Cardiac septum (tissue), 1 donor: ENCODE results near the gene MZT2B. TPM values are rescaled to one million over a fixed set of nuclear protein-coding genes. Genes with fewer than 3 reads are reported as not detected.
"Not testable (repeated sequence)": the region's sequence is repeated elsewhere in the genome, so short reads cannot be mapped to it uniquely, and the experiment has no call there.

Experiments
- DNase-seq: peaks from one replicate; pipeline ENCODE4 v3.0.0-alpha.2; 2020; ENCODE audit warnings: low spot score
- intact Hi-C: fragments of 100-400 bp; cut with DNase I; formaldehyde crosslinking; loops from one replicate; pipeline ENCODE4 v1.14.0; 2022
- total RNA-seq: library from RNA; stranded (reverse); fragmentation: NEBNext Ultra II Directional; extraction: Animal tissue kit (Norgen Biotek cat#: 25700); gene quantifications from one replicate; pipeline ENCODE4 v1.2.1, GENCODE V29; 2021
- donor health status: DM: no; HTN: no; CAD: no.

Gene MZT2B
- total RNA-seq, 1 donor from 2014 or later, result 253 TPM

- intact Hi-C loops, DNase-seq: not testable (repeated sequence)
Measured at GRCh38 chr2:130166611-130167010, 15.5 kb upstream of the MZT2B start.

DNA sequence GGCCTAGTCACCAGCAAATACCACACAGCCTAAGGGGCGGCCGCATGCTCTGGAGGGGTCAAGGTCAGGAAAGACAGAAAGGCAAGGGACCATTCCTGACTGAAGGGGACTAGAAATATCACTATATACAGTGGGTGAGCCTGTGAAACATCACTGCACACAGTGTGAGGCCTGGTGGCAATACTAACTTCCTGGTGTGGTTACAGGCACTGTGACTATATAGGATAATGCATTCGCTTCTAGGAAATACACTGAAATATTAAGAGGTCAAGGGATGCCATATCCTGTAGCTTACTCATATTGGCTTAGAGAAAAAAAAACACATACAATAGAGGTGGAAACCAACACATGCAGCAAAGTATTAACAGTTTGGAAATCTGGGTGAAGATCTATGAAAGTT is 12.9 kb upstream of the MZT2B start:
- DNase-seq, intact Hi-C loops: not testable (repeated sequence)

DNA sequence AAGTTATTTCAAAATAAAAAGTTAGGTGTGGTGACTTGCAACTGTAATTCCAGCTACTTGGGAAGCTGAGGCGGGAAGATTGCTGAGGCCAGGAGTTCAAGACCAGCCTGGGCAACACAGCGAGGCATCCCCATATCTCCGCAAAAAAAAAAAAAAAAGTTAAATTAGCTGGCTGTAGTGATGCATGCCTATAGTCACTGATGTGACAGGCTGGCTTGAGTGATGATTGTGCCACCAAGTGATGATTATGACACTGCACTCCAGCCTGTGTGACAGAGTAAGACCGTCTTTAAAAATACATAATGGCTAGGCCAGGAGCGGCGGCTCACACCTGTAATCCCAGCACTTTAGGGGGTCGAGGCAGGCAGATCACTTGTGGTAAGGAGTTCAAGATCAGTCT is 12.2 kb upstream of the MZT2B start:
- intact Hi-C loops, result no loop called here
- DNase-seq, result no peak

DNA sequence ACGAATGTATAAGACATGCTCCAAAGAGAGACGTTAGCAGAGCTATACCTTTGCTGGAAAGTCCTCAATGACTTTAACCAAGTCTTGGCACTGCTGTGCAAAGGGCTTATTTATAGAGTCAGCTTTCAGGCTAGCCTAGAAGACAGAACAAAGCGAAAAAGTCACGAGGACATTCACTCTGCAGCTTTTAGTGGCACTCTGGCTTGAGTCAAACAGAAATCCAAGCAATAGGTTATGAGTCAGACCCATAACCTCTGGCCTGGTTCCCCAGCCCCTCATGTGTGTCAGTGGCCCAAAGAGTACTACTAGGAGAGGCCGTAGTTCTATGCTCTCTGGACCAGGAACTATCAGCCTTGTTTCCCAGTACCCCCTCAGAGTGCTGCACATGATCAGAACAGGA is 7.2 kb upstream of the MZT2B start:
- intact Hi-C loops, DNase-seq: not testable (repeated sequence)

- DNase-seq, result not testable (repeated sequence)
- intact Hi-C loops, result loop anchor here (10.0 kb wide), 1 partner anchor 306 kb away; no protein-coding TSS in a partner anchor
Measured at GRCh38 chr2:130180404-130181324, 1.4 kb upstream of the MZT2B start.

DNA sequence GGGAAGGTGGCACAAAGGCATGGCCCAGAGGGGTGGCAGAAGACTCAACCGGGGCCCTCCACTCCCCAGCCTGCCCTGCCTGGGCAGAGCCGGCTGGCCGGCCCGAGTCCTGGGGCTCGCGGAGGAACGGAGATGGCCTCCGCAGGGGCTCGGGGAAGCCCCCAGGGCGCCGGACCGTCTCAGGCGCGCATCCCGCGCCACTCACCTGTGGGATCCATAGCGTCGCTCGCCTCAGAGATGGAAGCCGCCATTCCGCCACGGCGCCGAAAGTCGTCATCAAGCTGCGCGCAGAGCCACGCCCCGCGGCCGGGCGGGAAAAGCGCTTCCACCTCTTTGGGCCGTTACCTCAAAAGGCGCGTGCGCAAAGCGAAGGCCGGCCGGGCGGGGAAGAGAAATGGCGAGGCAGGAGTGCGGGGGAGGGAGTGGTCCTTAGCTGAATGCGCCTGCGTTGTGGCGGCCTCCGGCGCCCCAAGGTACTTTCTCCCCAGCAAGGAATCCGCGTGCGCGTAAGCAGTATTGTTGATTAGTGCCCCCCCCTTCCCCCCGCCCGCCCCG is 660 bp upstream of the MZT2B start, which contains the start of gene SMPD4:
Gene SMPD4 (minus strand): TSS at position 278 of the 555 bp plus-strand sequence. CDS start 5,010 bp downstream, outside the sequence.
- intact Hi-C loops, result loop anchor here (10.0 kb wide), 1 partner anchor 307 kb away; no protein-coding TSS in a partner anchor
- DNase-seq, result peak; percentile 99

DNA sequence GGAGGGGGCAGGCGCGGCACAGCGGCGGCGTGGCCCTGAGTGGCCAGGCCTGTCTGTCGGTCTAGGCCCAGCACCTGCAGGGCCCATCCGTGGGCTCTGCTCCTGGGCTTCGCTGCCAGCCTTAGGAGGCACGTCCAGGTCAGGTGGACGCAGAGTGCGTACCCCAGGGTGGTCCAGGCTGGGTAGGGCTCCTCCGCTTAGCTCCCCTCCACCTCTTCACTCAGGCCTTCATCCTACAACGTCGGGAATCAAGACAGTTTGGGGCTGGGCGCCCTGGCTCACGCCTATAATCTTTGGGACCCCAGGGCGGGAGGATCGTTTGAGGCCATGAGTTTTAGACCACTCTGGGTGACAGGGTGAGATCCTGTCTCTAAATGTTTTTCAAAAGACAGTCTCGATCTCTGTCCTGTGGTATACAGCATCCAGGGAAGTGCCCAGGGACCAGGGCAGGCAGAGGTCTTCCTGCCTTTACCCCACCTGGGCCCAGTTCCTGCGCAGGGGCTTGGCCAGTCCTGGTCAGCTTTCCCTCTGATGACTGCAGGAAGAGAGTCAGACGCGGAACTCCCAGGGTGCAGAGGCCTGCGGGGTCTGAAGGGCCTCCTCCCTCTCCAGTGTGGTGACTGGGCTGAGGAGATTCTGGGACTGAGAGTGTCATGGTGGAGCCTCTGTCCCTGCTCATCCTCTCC is 907 bp downstream of the MZT2B start:
- intact Hi-C loops, result loop anchor here (2.0 to 10.0 kb wide), 2 partner anchors 150 to 308 kb away; no protein-coding TSS in a partner anchor
- not testable (repeated sequence) for DNase-seq

GRCh38 chr2:130183512-130184373 is 1.7 kb downstream of the MZT2B start:
- intact Hi-C loops, result loop anchor here (2.0 to 10.0 kb wide), 2 partner anchors 149 to 309 kb away; no protein-coding TSS in a partner anchor
- DNase-seq, result no peak

DNA sequence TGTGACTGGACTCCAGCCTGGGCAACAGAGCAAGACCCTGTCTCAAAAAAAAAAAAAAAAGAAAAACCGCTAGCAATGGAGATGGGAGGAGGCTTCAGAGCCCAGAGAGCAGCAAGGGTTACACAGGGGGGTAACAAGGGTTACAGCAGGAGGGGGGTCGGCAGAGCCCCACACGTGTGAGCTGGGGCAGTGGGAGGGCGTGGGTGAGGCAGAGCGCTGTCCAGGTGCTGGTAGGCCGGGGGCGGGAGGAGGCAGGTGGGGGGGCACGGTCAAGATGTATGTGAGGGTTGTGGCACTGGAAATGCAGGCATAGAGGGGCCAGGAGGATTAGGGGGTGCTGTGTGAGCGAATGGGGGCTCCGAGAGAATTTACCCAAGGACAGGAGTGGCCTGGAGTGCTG is 3.4 kb downstream of the MZT2B start:
- DNase-seq, result no peak
- intact Hi-C loops, result loop anchor here (10.0 kb wide), 1 partner anchor 311 kb away; no protein-coding TSS in a partner anchor

DNA sequence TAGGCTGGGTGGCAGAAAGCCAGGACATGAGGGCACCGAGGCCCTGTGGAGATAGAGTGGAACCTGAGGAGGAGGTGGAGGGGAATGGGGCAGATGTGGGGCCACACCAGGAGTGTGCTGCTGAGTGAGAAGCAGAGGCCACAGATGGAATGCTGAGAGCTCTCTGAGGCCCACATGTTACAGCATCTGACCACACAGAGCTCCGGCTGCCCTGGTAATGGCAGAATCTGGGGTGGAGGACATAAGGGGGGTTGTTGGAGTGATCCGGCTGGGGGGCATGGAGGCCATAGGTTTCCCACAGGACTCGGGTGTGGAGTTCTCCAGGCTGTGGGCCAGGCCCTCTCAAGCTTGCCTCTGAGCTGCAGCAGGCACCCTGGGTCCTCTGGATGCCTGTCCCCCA is 3.8 kb downstream of the MZT2B start:
- intact Hi-C loops, result loop anchor here (10.0 kb wide), 1 partner anchor 311 kb away; no protein-coding TSS in a partner anchor

GRCh38 chr2:130186391-130186790 is 4.3 kb downstream of the MZT2B start:
- DNase-seq, result no peak
- intact Hi-C loops, result loop anchor here (10.0 kb wide), 1 partner anchor 312 kb away; no protein-coding TSS in a partner anchor

More for the DNA sequence above, 3.8 kb downstream of the MZT2B start:
- DNase-seq, result no peak

GRCh38 chr2:130187268-130187667 is 5.2 kb downstream of the MZT2B start:
- intact Hi-C loops, result loop anchor here (10.0 kb wide), 1 partner anchor 312 kb away; no protein-coding TSS in a partner anchor
- DNase-seq, result no peak

DNA sequence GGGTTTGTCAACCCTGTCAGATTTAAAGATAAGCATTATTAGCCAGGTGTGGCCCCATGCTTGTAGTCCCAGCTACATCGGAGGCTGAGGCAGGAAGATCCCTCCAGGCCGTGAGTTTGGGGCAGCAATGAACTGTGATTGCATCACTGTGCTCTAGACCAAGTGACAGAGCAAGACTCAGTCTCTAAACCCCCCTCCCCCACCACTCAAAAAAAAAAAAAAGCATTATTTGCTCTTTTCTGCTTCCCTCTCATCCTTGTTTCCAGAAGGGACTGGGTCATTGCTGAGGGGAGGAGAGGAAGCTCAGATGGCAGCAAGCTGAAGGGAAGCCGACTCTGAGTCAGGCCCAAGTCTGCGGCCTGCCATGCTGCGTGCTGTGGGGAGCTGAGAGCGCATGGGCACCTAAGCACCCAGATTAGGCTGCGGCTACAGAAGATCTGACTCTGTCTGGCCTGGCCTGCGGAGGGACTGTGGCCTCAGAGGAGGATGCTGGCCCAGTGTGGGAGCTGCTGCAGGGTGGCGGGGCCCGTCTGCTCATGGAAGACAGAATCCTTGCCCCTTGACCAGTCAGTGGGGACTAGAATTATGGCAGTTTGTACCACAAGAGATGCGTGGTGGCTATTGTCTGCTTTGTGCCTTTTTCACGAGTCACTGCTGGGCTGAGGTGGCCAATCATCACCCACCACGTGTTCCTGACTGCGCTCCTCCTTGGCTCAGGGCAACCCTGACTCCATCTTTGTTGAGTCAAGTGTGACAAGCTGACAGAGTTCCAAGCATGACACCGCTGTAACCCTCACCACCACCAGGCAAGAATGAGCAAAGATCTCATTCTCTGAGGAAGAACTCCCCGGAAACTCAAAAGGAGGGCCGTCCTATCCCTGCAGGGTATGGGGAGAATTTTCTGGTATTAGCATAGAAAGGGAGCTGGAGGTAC is 6.1 kb downstream of the MZT2B start:
- DNase-seq, result not testable (repeated sequence)
- intact Hi-C loops, result loop anchor here (10.0 kb wide), 1 partner anchor 313 kb away; no protein-coding TSS in a partner anchor

DNA sequence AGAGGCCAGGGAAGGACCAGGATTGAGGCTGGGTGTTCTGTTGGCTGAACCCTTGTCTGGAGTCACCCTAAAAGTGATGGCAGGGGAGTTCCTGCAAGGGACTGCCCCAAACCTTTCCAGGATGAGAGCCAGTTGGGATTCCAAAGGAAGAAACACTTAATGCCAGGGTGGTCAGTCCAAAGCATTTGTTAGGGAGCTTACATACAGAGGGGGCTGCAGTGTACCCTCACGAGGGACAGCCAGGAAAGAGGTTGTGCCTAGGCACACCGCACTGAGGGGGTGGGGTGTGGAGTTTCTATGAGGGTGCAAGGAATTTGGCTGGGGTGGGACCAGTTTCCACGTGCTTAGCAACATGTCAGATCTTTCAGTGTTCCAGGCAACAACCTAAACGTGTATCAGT is 6.9 kb downstream of the MZT2B start:
- intact Hi-C loops, result loop anchor here (10.0 kb wide), 1 partner anchor 314 kb away; no protein-coding TSS in a partner anchor
- not testable (repeated sequence) for DNase-seq

- DNase-seq, result no peak
- intact Hi-C loops, result no loop called here
Measured at GRCh38 chr2:130190237-130190636, 8.2 kb downstream of the MZT2B start.

DNA sequence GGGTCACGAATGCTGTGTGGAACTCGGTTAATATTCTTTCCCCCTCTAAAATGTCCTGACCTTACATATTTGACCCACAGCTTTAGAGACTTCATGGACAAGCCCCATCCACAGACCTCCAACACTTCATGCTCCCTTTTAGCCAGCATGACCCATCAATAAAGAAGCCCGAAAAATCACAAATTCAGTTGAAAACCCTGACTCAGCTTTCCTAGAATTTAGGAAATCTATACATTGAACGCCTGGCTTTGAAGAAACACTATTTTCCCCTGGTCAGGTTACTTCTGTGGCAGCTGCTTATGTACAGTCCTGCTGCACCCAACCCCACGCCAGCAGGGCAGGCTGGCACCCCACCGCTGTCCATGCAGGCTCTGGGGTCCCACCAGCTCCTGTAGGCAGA is 9.3 kb downstream of the MZT2B start:
- intact Hi-C loops, DNase-seq: not testable (repeated sequence)

DNA sequence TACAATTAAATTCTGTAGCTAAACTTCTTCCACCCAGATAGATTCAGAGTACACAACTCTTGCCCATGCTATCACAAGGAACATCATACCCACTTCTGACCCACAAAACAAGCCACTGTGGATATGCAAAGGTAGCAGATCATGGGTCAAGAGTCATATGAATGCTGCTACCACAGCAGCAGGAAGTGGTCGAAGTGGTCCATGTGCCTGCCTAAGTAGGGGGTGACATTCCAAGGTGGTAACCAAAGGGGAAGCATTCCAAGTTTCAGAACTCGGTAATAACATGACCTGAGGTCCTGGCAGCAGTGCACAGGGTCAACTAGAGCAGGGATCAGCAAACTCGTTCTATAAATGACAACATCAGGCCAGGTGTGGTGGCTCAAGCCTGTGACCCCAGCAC is 10.4 kb downstream of the MZT2B start:
- intact Hi-C loops, DNase-seq: not testable (repeated sequence)
